ENCODE results near the gene NOL3.

Gene NOL3

GRCh38 chr16:67169642-67170167 is 633 bp upstream of the NOL3 start:
- peak in 13 of 51 donors; percentile 11 to 58 (median 29) for DNase-seq

GRCh38 chr16:67170949-67171649 is 761 bp downstream of the NOL3 start:
- peak in 2 of 51 donors; percentile 43 to 66 for DNase-seq

- DNase-seq = peak in 1 of 51 donors; percentile 50
Measured at GRCh38 chr16:67173323-67173722, 3.0 kb downstream of the NOL3 start.

- DNase-seq = peak in 48 of 51 donors; percentile 35 to 91 (median 74)
Measured at GRCh38 chr16:67173808-67174705, 3.7 kb downstream of the NOL3 start.

GRCh38 chr16:67174706-67175231 is 4.4 kb downstream of the NOL3 start:
- peak in 2 of 51 donors; percentile 23 to 27 for DNase-seq

- DNase-seq = no peak
Measured at GRCh38 chr16:67176662-67177061, 6.3 kb downstream of the NOL3 start.

- peak in 17 of 51 donors; percentile 10 to 53 (median 34) for DNase-seq
Measured at GRCh38 chr16:67177743-67178699, 7.7 kb downstream of the NOL3 start.

GRCh38 chr16:67179421-67180080 is 9.2 kb downstream of the NOL3 start:
- no peak for DNase-seq

- no peak for DNase-seq
Measured at GRCh38 chr16:67180166-67180565, 9.8 kb downstream of the NOL3 start.

GRCh38 chr16:67181346-67181745 is 11.0 kb downstream of the NOL3 start:
- peak in 5 of 51 donors; percentile 11 to 36 (median 13) for DNase-seq

- DNase-seq = no peak
Measured at GRCh38 chr16:67182288-67182687, 11.9 kb downstream of the NOL3 start.

GRCh38 chr16:67183284-67183626 is 12.9 kb downstream of the NOL3 start:
- no peak for DNase-seq

- DNase-seq = peak; percentile 76 to 98 (median 92)
Measured at GRCh38 chr16:67183627-67184452, 13.5 kb downstream of the NOL3 start, which contains the start of gene MATCAP1. Gene MATCAP1 (minus strand): TSS chr16:67183963. CDS start chr16:67180610, 3,353 bp downstream.

GRCh38 chr16:67184453-67184994 is 14.2 kb downstream of the NOL3 start:
- peak in 4 of 51 donors; percentile 26 to 62 (median 43) for DNase-seq

- peak; percentile 5 to 88 (median 67) for DNase-seq
Measured at GRCh38 chr16:67184995-67185650, 14.8 kb downstream of the NOL3 start.

GRCh38 chr16:67185651-67186134 is 15.4 kb downstream of the NOL3 start:
- no peak for DNase-seq

- no peak for DNase-seq
Measured at GRCh38 chr16:67186550-67186950, 16.2 kb downstream of the NOL3 start.

Measured in hypothalamus (tissue), 51 donors.